K562 (cell line): ENCODE results near the gene VIT.
"Not testable (repeated sequence)": the region's sequence is repeated elsewhere in the genome, so short reads cannot be mapped to it uniquely, and the experiment has no call there.

Experiments used
- BCLAF1 ChIP-seq, 2 experiments: fragments of 450-650 bp in 1 of 2; IDR thresholded peaks; 2 replicates each; pipeline ENCODE4 v1.6.1; 2011 to 2017; ENCODE audit warnings: low read depth in 2 of 2, antibody characterized with exemption in 1 of 2, borderline replicate concordance in 1 of 2, low read length in 1 of 2, mild to moderate bottlenecking in 1 of 2, mixed read lengths in 1 of 2; ENCODE audit not compliant: control insufficient read depth in 1 of 2
- EP300 ChIP-seq: IDR thresholded peaks from 2 replicates; pipeline ENCODE4 v1.6.1; 2012; ENCODE audit warnings: low read length, improper control_type of control experiment
- GATAD2A ChIP-seq: fragments of 450-650 bp; IDR thresholded peaks from 2 replicates; pipeline ENCODE4 v1.6.1; 2017
- POLR2A ChIP-seq: fragments of 450-650 bp; conservative IDR thresholded peaks from 2 replicates; pipeline ENCODE4 v1.6.1; 2016
- RFX5 ChIP-seq: IDR thresholded peaks from 2 replicates; pipeline ENCODE4 v1.6.1; 2011; ENCODE audit warnings: low read depth, mild to moderate bottlenecking, improper control_type of control experiment, low read length
- RFX7 ChIP-seq: fragments of 250-450 bp; sonication (Bioruptor Pico); IDR thresholded peaks from 2 replicates; pipeline ENCODE4 v1.5.1; 2021; ENCODE audit warnings: mild to moderate bottlenecking
- TCF7L2 ChIP-seq: fragments of 150-350 bp; IDR thresholded peaks from 2 replicates; pipeline ENCODE4 v1.6.1; 2016; ENCODE audit warnings: low read depth, mild to moderate bottlenecking, low read length, moderate library complexity
- ZNF124 ChIP-seq: sonication (generic); formaldehyde crosslinking; IDR thresholded peaks from 2 replicates; pipeline ENCODE4 v1.8.1; 2022; ENCODE audit warnings: missing genetic modification reagents
- ZNF354B ChIP-seq: fragments of 250-450 bp; sonication (Bioruptor Pico); IDR thresholded peaks from 2 replicates; pipeline ENCODE4 v1.4.0; 2020
- TF ChIP-seq, protein P1 (sequence below): fragments of 200-800 bp; sonication (Bioruptor generic); IDR thresholded peaks from 2 replicates; pipeline ENCODE4 v1.6.1; 2016; ENCODE audit warnings: missing genetic modification characterization, missing compliant biosample characterization
- TF ChIP-seq, protein P2 (sequence below), 3 experiments: IDR thresholded peaks in 2 of 3; conservative IDR thresholded peaks in 1 of 3; 2 replicates each; pipeline ENCODE4 v1.5.1; 2011 to 2012; ENCODE audit warnings: low read length in 3 of 3, mild to moderate bottlenecking in 3 of 3, control low read depth in 2 of 3, improper control_type of control experiment in 1 of 3, inconsistent platforms in 1 of 3, low read depth in 1 of 3, mixed read lengths in 1 of 3, moderate library complexity in 1 of 3; ENCODE audit not compliant: insufficient read depth in 2 of 3

DNA sequence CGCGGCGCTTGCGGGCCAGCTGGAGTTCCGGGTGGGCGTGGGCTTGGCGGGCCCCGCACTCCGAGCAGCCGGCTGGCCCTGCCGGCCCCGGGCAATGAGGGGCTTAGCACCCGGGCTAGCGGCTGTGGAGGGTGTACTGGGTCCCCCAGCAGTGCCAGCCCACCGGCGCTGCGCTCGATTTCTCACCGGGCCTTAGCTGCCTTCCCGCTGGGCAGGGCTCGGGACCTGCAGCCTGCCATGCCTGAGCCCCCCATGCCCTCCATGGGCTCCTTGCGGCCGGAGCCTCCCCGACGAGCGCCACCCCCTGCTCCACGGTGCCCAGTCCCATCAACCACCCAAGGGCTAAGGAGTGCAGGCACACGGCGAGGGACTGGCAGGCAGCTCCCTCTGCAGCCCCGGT is 8.2 kb upstream of the VIT start:
- not testable (repeated sequence) for TF ChIP-seq ZNF354B (CRISPR knock-in tag); ZNF124; POLR2A; RFX5; GATAD2A; EP300; RFX7 (CRISPR knock-in tag); BCLAF1 (IDR thresholded peaks at IDR 0.05; ENCODE audit: borderline replicate concordance in 1 of 2, control insufficient read depth in 1 of 2, low read depth in 2 of 2, low read length in 1 of 2); TCF7L2
- TF ChIP-seq, protein P1, sequence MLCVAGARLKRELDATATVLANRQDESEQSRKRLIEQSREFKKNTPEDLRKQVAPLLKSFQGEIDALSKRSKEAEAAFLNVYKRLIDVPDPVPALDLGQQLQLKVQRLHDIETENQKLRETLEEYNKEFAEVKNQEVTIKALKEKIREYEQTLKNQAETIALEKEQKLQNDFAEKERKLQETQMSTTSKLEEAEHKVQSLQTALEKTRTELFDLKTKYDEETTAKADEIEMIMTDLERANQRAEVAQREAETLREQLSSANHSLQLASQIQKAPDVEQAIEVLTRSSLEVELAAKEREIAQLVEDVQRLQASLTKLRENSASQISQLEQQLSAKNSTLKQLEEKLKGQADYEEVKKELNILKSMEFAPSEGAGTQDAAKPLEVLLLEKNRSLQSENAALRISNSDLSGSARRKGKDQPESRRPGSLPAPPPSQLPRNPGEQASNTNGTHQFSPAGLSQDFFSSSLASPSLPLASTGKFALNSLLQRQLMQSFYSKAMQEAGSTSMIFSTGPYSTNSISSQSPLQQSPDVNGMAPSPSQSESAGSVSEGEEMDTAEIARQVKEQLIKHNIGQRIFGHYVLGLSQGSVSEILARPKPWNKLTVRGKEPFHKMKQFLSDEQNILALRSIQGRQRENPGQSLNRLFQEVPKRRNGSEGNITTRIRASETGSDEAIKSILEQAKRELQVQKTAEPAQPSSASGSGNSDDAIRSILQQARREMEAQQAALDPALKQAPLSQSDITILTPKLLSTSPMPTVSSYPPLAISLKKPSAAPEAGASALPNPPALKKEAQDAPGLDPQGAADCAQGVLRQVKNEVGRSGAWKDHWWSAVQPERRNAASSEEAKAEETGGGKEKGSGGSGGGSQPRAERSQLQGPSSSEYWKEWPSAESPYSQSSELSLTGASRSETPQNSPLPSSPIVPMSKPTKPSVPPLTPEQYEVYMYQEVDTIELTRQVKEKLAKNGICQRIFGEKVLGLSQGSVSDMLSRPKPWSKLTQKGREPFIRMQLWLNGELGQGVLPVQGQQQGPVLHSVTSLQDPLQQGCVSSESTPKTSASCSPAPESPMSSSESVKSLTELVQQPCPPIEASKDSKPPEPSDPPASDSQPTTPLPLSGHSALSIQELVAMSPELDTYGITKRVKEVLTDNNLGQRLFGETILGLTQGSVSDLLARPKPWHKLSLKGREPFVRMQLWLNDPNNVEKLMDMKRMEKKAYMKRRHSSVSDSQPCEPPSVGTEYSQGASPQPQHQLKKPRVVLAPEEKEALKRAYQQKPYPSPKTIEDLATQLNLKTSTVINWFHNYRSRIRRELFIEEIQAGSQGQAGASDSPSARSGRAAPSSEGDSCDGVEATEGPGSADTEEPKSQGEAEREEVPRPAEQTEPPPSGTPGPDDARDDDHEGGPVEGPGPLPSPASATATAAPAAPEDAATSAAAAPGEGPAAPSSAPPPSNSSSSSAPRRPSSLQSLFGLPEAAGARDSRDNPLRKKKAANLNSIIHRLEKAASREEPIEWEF (CRISPR knock-in tag): not testable (repeated sequence)
- TF ChIP-seq, protein P2, sequence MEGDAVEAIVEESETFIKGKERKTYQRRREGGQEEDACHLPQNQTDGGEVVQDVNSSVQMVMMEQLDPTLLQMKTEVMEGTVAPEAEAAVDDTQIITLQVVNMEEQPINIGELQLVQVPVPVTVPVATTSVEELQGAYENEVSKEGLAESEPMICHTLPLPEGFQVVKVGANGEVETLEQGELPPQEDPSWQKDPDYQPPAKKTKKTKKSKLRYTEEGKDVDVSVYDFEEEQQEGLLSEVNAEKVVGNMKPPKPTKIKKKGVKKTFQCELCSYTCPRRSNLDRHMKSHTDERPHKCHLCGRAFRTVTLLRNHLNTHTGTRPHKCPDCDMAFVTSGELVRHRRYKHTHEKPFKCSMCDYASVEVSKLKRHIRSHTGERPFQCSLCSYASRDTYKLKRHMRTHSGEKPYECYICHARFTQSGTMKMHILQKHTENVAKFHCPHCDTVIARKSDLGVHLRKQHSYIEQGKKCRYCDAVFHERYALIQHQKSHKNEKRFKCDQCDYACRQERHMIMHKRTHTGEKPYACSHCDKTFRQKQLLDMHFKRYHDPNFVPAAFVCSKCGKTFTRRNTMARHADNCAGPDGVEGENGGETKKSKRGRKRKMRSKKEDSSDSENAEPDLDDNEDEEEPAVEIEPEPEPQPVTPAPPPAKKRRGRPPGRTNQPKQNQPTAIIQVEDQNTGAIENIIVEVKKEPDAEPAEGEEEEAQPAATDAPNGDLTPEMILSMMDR (IDR thresholded peaks at IDR 0.05 in 2 of 3, conservative IDR thresholded peaks at IDR 0.05 in 1 of 3; ENCODE audit: insufficient read depth in 2 of 3, low read depth in 1 of 3, low read length in 3 of 3): not testable (repeated sequence)
